Liver (tissue), 10 donors: ENCODE results near the gene KIR3DL1. TPM values are rescaled to one million over a fixed set of nuclear protein-coding genes. Genes with fewer than 3 reads are reported as not detected.

Source experiments
- DNase-seq: peaks from one replicate; pipeline ENCODE4 v3.0.0-alpha.2; 2017; ENCODE audit warnings: low spot score
- H3K27ac ChIP-seq, 2 donors: one replicate each; pipeline ENCODE4 v1.7.0; 2013; ENCODE audit warnings: inconsistent platforms in 2 of 2, low read length in 2 of 2, control low read depth in 1 of 2, low read depth in 1 of 2, mild to moderate bottlenecking in 1 of 2
- H3K27me3 ChIP-seq, 4 donors: one replicate each; pipeline versions ENCODE4 v1.6.1 to v1.7.0; 2013; ENCODE audit warnings: low read length in 3 of 4, inconsistent platforms in 1 of 4, mild to moderate bottlenecking in 1 of 4, moderate library complexity in 1 of 4; ENCODE audit not compliant: control insufficient read depth in 4 of 4, insufficient read depth in 4 of 4
- H3K36me3 ChIP-seq, 4 donors: one replicate each; pipeline versions ENCODE4 v1.6.1 to v1.7.0; 2013; ENCODE audit warnings: low read length in 3 of 4, mild to moderate bottlenecking in 3 of 4, low read depth in 1 of 4, moderate library complexity in 1 of 4; ENCODE audit not compliant: control insufficient read depth in 4 of 4, insufficient read depth in 3 of 4
- H3K4me1 ChIP-seq, 4 donors: one replicate each; pipeline versions ENCODE4 v1.6.1 to v1.7.0; 2013; ENCODE audit warnings: low read length in 3 of 4, mild to moderate bottlenecking in 3 of 4, moderate library complexity in 1 of 4; ENCODE audit not compliant: control insufficient read depth in 4 of 4, insufficient read depth in 4 of 4
- H3K4me3 ChIP-seq, 3 donors: one replicate each; pipeline versions ENCODE4 v1.6.1 to v1.7.0; 2013; ENCODE audit warnings: low read length in 3 of 3, control low read depth in 1 of 3, low read depth in 1 of 3, mild to moderate bottlenecking in 1 of 3
- H3K9ac ChIP-seq, 2 donors: one replicate each; pipeline ENCODE4 v1.7.0; 2013; ENCODE audit warnings: low read length in 2 of 2, mild to moderate bottlenecking in 2 of 2, moderate library complexity in 2 of 2, control low read depth in 1 of 2, low read depth in 1 of 2
- H3K9me3 ChIP-seq, 4 donors: one replicate each; pipeline versions ENCODE4 v1.6.1 to v1.7.0; 2013; ENCODE audit warnings: low read length in 3 of 4; ENCODE audit not compliant: control insufficient read depth in 4 of 4
- FOXA2 ChIP-seq: IDR thresholded peaks from 2 replicates; pipeline ENCODE4 v1.6.1; 2016; ENCODE audit warnings: antibody characterized with exemption
- GABPA ChIP-seq, 2 donors: IDR thresholded peaks in 1 of 2; conservative IDR thresholded peaks in 1 of 2; 2 replicates each; pipeline ENCODE4 v1.6.1; 2016; ENCODE audit warnings: antibody characterized with exemption in 2 of 2, mild to moderate bottlenecking in 1 of 2, moderate library complexity in 1 of 2
- WGBS: extraction: QIAGEN DNeasy Blood & Tissue Kit; methylation state at CpG from one replicate; pipeline ENCODE4 v1.1.7; 2013; 5-methylcytosine and 5-hydroxymethylcytosine counted together
- polyA plus RNA-seq, 2 donors: library from polyadenylated mRNA; stranded (reverse) in 1 of 2; unstranded in 1 of 2; fragments of 200-250 nt in 1 of 2; fragments of >200 nt in 1 of 2; fragmentation: Nextera tagmentation in 1 of 2; extraction: Ambion mirVana in 1 of 2; gene quantifications; one replicate each; pipeline versions ENCODE4 v1.2.1 to v1.2.3, GENCODE V29; 2013 to 2015
- small RNA-seq: library from RNA; depleted of rRNA; stranded (forward); fragments of <200 nt; gene quantifications from one replicate; pipeline ENCODE3, GENCODE V24; 2014
- total RNA-seq, 2 donors: library from RNA; depleted of rRNA; stranded (reverse); fragments of >200 nt; gene quantifications; one replicate each; pipeline ENCODE4 v1.2.3, GENCODE V29; 2014
- donor health status: healthy.
- donor health status: healthy.
- donor health status: healthy.
- donor health status: healthy.
- donor health status: healthy.

The KIR3DL1 gene
- total and polyA plus RNA-seq, 4 donors: 0.07 to 0.08 TPM; not detected in 2

DNA sequence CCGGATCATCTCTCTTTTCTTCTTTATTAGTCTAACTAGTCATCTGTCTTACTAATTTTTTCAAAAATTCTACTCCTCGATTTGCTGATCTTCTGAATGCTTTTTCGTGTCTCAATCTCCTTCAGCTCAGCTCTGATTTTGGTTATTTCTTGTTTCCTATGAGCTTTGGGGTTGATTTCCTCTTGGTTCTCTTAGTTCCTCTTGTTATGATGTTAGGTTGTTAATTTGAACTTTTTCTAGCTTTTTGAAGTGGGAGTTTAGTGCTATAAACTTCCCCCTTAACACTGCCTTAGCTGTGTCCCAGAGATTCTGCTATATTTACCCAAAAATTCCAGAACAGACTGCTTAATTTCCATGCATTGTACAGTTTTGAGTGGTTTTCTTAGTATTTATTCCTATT is 61.2 kb downstream of the KIR3DL1 start:
- no peak overlapping the region for H3K27ac ChIP-seq
- 42% methylated on average over 3 of the region's 3 CpGs for WGBS
- TF ChIP-seq FOXA2 (no peak), GABPA (IDR thresholded peaks at IDR 0.05 in 1 of 2, conservative IDR thresholded peaks at IDR 0.05 in 1 of 2) (no peak)
- no peaks in the 10 kb centered on the region for H3K27me3 ChIP-seq
- no peak for DNase-seq
- H3K4me3 ChIP-seq: no peak overlapping the region
- H3K36me3 ChIP-seq: no peaks in the 10 kb centered on the region
- no peaks in the 10 kb centered on the region for H3K4me1 ChIP-seq
- no peaks in the 10 kb centered on the region for H3K9me3 ChIP-seq
- H3K9ac ChIP-seq: no peak overlapping the region

Small RNA genes within 50 kb of the gene (small RNA-seq; reads per million reads assigned to genes)
- gene KIR3DP1 (not detected), gene RNU6-222P (not detected)

Other genes with a start within 250 kb of the KIR3DL1 start
- 1 to 10 TPM; 3.1 to 8.2 TPM for gene LILRA2, start 242.7 kb upstream of the KIR3DL1 start, total RNA-seq
- gene LILRA2, start 242.7 kb upstream of the KIR3DL1 start, polyA plus RNA-seq: 1 to 10 TPM; 1.3 to 5.2 TPM
- gene LILRA1, start 222.8 kb upstream of the KIR3DL1 start, total RNA-seq: 1 to 10 TPM; 1.4 to 2.1 TPM
- gene LILRA1, start 222.8 kb upstream of the KIR3DL1 start, polyA plus RNA-seq: 1 to 10 TPM in 1 of 2 donors, under 1 TPM in 1; 0.43 to 1.1 TPM
- gene LILRB1, start 186.0 kb upstream of the KIR3DL1 start, total RNA-seq: 10 to 100 TPM in 1 of 2 donors, 1 to 10 TPM in 1; 5.1 to 10.6 TPM
- 1 to 10 TPM; 1.3 to 4.6 TPM for gene LILRB1, start 186.0 kb upstream of the KIR3DL1 start, polyA plus RNA-seq
- 1 to 10 TPM; 2.6 to 5.0 TPM for gene LILRB4, start 153.5 kb upstream of the KIR3DL1 start, total RNA-seq
- gene LILRB4, start 153.5 kb upstream of the KIR3DL1 start, polyA plus RNA-seq: 1 to 10 TPM; 1.9 to 4.2 TPM
- under 1 TPM in 1 of 2 donors, not detected in 1; 0.05 TPM for gene KIR3DL3, start 92.0 kb upstream of the KIR3DL1 start, total RNA-seq
- gene KIR3DL3, start 92.0 kb upstream of the KIR3DL1 start, polyA plus RNA-seq: not detected
- not detected for gene KIR2DL3, start 78.0 kb upstream of the KIR3DL1 start, total RNA-seq
- under 1 TPM in 1 of 2 donors, not detected in 1; 0.03 TPM for gene KIR2DL3, start 78.0 kb upstream of the KIR3DL1 start, polyA plus RNA-seq
- gene KIR2DL1, start 46.7 kb upstream of the KIR3DL1 start, total RNA-seq: under 1 TPM in 1 of 2 donors, not detected in 1; 0.17 TPM
- under 1 TPM in 1 of 2 donors, not detected in 1; 0.05 TPM for gene KIR2DL1, start 46.7 kb upstream of the KIR3DL1 start, polyA plus RNA-seq
- under 1 TPM in 1 of 2 donors, not detected in 1; 0.25 TPM for gene KIR2DL4, start 12.9 kb upstream of the KIR3DL1 start, total RNA-seq
- gene KIR2DL4, start 12.9 kb upstream of the KIR3DL1 start, polyA plus RNA-seq: under 1 TPM in 1 of 2 donors, not detected in 1; 0.10 TPM
- gene KIR2DS4, start 16.2 kb downstream of the KIR3DL1 start, total RNA-seq: not detected
- gene KIR2DS4, start 16.2 kb downstream of the KIR3DL1 start, polyA plus RNA-seq: under 1 TPM in 1 of 2 donors, not detected in 1; 0.08 TPM
- gene KIR3DL2, start 34.0 kb downstream of the KIR3DL1 start, total RNA-seq: under 1 TPM in 1 of 2 donors, not detected in 1; 0.08 TPM
- gene KIR3DL2, start 34.0 kb downstream of the KIR3DL1 start, polyA plus RNA-seq: not detected
- gene FCAR, start 57.8 kb downstream of the KIR3DL1 start, total RNA-seq: 1 to 10 TPM; 2.2 to 2.4 TPM
- gene FCAR, start 57.8 kb downstream of the KIR3DL1 start, polyA plus RNA-seq: under 1 TPM in 1 of 2 donors, not detected in 1; 0.39 TPM
- gene NCR1, start 89.7 kb downstream of the KIR3DL1 start, total RNA-seq: 1 to 10 TPM; 1.2 to 1.8 TPM
- gene NCR1, start 89.7 kb downstream of the KIR3DL1 start, polyA plus RNA-seq: under 1 TPM; 0.37 to 0.60 TPM
- gene NLRP7, start 131.1 kb downstream of the KIR3DL1 start, total RNA-seq: not detected
- not detected for gene NLRP7, start 131.1 kb downstream of the KIR3DL1 start, polyA plus RNA-seq
- gene NLRP2, start 149.9 kb downstream of the KIR3DL1 start, total RNA-seq: 1 to 10 TPM in 1 of 2 donors, under 1 TPM in 1; 0.59 to 2.2 TPM
- under 1 TPM; 0.18 to 0.32 TPM for gene NLRP2, start 149.9 kb downstream of the KIR3DL1 start, polyA plus RNA-seq
- 1 to 10 TPM in 1 of 2 donors, under 1 TPM in 1; 0.17 to 1.4 TPM for gene GP6, start 221.8 kb downstream of the KIR3DL1 start, total RNA-seq
- under 1 TPM; 0.13 to 0.16 TPM for gene GP6, start 221.8 kb downstream of the KIR3DL1 start, polyA plus RNA-seq
- 10 to 100 TPM in 1 of 2 donors, 1 to 10 TPM in 1; 8.9 to 11.7 TPM for gene RDH13, start 246.7 kb downstream of the KIR3DL1 start, total RNA-seq
- gene RDH13, start 246.7 kb downstream of the KIR3DL1 start, polyA plus RNA-seq: 10 to 100 TPM in 1 of 2 donors, 1 to 10 TPM in 1; 9.0 to 10.1 TPM